H9 (cell line): ENCODE results near the gene UNC5A. TPM values are rescaled to one million over a fixed set of nuclear protein-coding genes. Genes with fewer than 3 reads are reported as not detected.

ENCODE experiments used
- DNase-seq: peaks from one replicate; pipeline ENCODE4 v3.0.0-alpha.2; 2017
- H2AFZ ChIP-seq: one replicate; pipeline ENCODE4 v1.6.1; 2013; ENCODE audit warnings: mild to moderate bottlenecking, low read length, control low read depth, moderate library complexity
- H2AK5ac ChIP-seq: 2 replicates; pipeline ENCODE4 v1.6.1; 2013; ENCODE audit warnings: low read length, control low read depth, mixed read lengths; ENCODE audit not compliant: insufficient read length
- H2BK120ac ChIP-seq: one replicate; pipeline ENCODE4 v1.6.1; 2013; ENCODE audit warnings: low read depth, mild to moderate bottlenecking, low read length, control low read depth, inconsistent platforms; ENCODE audit not compliant: poor library complexity, severe bottlenecking
- H2BK12ac ChIP-seq: 2 replicates; pipeline ENCODE4 v1.6.1; 2013; ENCODE audit warnings: low read length, control low read depth, mixed read lengths, low read depth; ENCODE audit not compliant: insufficient read length
- H2BK15ac ChIP-seq: 2 replicates; pipeline ENCODE4 v1.6.1; 2013; ENCODE audit warnings: low read depth, low read length, control low read depth
- H2BK20ac ChIP-seq: one replicate; pipeline ENCODE4 v1.6.1; 2013; ENCODE audit warnings: low read depth, mild to moderate bottlenecking, low read length, control low read depth, inconsistent platforms; ENCODE audit not compliant: poor library complexity, severe bottlenecking
- H2BK5ac ChIP-seq: 2 replicates; pipeline ENCODE4 v1.6.1; 2013; ENCODE audit warnings: low read length, control low read depth, mixed read lengths; ENCODE audit not compliant: insufficient read length
- H3K14ac ChIP-seq: 2 replicates; pipeline ENCODE4 v1.6.1; 2013; ENCODE audit warnings: low read length, control low read depth; ENCODE audit not compliant: insufficient read depth
- H3K18ac ChIP-seq: 2 replicates; pipeline ENCODE4 v1.6.1; 2013; ENCODE audit warnings: low read depth, mild to moderate bottlenecking, mixed read lengths, low read length, control low read depth; ENCODE audit not compliant: insufficient read length
- H3K23ac ChIP-seq: 2 replicates; pipeline ENCODE4 v1.6.1; 2013; ENCODE audit warnings: low read length, control low read depth, mixed read lengths, low read depth; ENCODE audit not compliant: insufficient read length
- H3K23me2 ChIP-seq: 2 replicates; pipeline ENCODE4 v1.6.1; 2013; ENCODE audit warnings: low read depth, mild to moderate bottlenecking, mixed read lengths, low read length, control low read depth; ENCODE audit not compliant: insufficient read length, poor library complexity, severe bottlenecking
- H3K27ac ChIP-seq: 2 replicates; pipeline ENCODE4 v1.5.1; 2013; ENCODE audit warnings: low read length, control low read depth, mixed read lengths, low read depth; ENCODE audit not compliant: insufficient read length
- H3K27me3 ChIP-seq: 2 replicates; pipeline ENCODE4 v1.6.1; 2013; ENCODE audit warnings: low read length, control low read depth, inconsistent platforms; ENCODE audit not compliant: insufficient read depth
- H3K4ac ChIP-seq: 2 replicates; pipeline ENCODE4 v1.6.1; 2013; ENCODE audit warnings: low read depth, mild to moderate bottlenecking, control low read depth, inconsistent platforms, low read length, moderate library complexity
- H3K4me1 ChIP-seq: 2 replicates; pipeline ENCODE4 v1.6.1; 2013; ENCODE audit warnings: low read length, control low read depth, inconsistent platforms; ENCODE audit not compliant: insufficient read depth
- H3K4me2 ChIP-seq: 2 replicates; pipeline ENCODE4 v1.6.1; 2013; ENCODE audit warnings: low read length, control low read depth, mixed read lengths; ENCODE audit not compliant: insufficient read length, insufficient read depth
- H3K56ac ChIP-seq: 2 replicates; pipeline ENCODE4 v1.6.1; 2013; ENCODE audit warnings: low read depth, mild to moderate bottlenecking, mixed read lengths, low read length, control low read depth; ENCODE audit not compliant: insufficient read length
- H3K79me1 ChIP-seq: 2 replicates; pipeline ENCODE4 v1.6.1; 2013; ENCODE audit warnings: low read depth, mild to moderate bottlenecking, moderate library complexity, low read length, control low read depth, inconsistent platforms; ENCODE audit not compliant: insufficient read depth, poor library complexity, severe bottlenecking
- H3K79me2 ChIP-seq: 2 replicates; pipeline ENCODE4 v1.6.1; 2013; ENCODE audit warnings: low read length, control low read depth, inconsistent platforms; ENCODE audit not compliant: insufficient read depth
- H3K9ac ChIP-seq: 2 replicates; pipeline ENCODE4 v1.6.1; 2013; ENCODE audit warnings: low read length, control low read depth, mixed read lengths; ENCODE audit not compliant: insufficient read length; ENCODE audit errors: extremely low read depth
- H3K9me3 ChIP-seq: one replicate; pipeline ENCODE4 v1.6.1; 2013; ENCODE audit warnings: low read depth, low read length, inconsistent platforms; ENCODE audit not compliant: control insufficient read depth
- H3T11ph ChIP-seq: one replicate; pipeline ENCODE4 v1.6.1; 2013; ENCODE audit warnings: mild to moderate bottlenecking, low read length, control low read depth, inconsistent platforms
- H4K20me1 ChIP-seq: one replicate; pipeline ENCODE4 v1.6.1; 2013; ENCODE audit not compliant: control insufficient read depth, insufficient read length, insufficient read depth
- H4K5ac ChIP-seq: 2 replicates; pipeline ENCODE4 v1.6.1; 2013; ENCODE audit warnings: low read depth, mild to moderate bottlenecking, mixed read lengths, low read length, control low read depth; ENCODE audit not compliant: insufficient read length
- H4K8ac ChIP-seq: replicated peaks from 2 replicates; pipeline ENCODE4 v1.6.1; 2013; ENCODE audit warnings: low read length, control low read depth, mixed read lengths, low read depth; ENCODE audit not compliant: insufficient read length
- H4K91ac ChIP-seq: 2 replicates; pipeline ENCODE4 v1.6.1; 2013; ENCODE audit warnings: low read depth, mild to moderate bottlenecking, moderate library complexity, mixed read lengths, low read length, control low read depth; ENCODE audit not compliant: insufficient read length
- H3K27ac Mint-ChIP-seq, 3 experiments: 2 replicates in 2 of 3; 3 replicates in 1 of 3; pipeline ENCODE4 v1.8.0; 2020 to 2021; ENCODE audit warnings: mixed read lengths in 3 of 3, mild to moderate bottlenecking in 1 of 3, moderate library complexity in 1 of 3
- H3K27me3 Mint-ChIP-seq: 2 replicates; pipeline ENCODE4 v1.8.0; 2021; ENCODE audit warnings: low read depth, mild to moderate bottlenecking, moderate library complexity, mixed read lengths
- H3K36me3 Mint-ChIP-seq, 3 experiments: 2 replicates in 2 of 3; 3 replicates in 1 of 3; pipeline ENCODE4 v1.8.0; 2020 to 2021; ENCODE audit warnings: low read depth in 3 of 3, mixed read lengths in 3 of 3; ENCODE audit not compliant: insufficient read depth in 1 of 3
- H3K4me1 Mint-ChIP-seq, 2 experiments: 2 replicates each; pipeline ENCODE4 v1.8.0; 2020; ENCODE audit warnings: mixed read lengths in 2 of 2
- H3K4me3 Mint-ChIP-seq, 2 experiments: 2 replicates in 1 of 2; 3 replicates in 1 of 2; pipeline ENCODE4 v1.8.0; 2020 to 2021; ENCODE audit warnings: mild to moderate bottlenecking in 2 of 2, mixed read lengths in 2 of 2, moderate library complexity in 1 of 2
- H3K9me3 Mint-ChIP-seq, 2 experiments: 2 replicates in 1 of 2; 3 replicates in 1 of 2; pipeline ENCODE4 v1.8.0; 2020; ENCODE audit warnings: mild to moderate bottlenecking in 2 of 2, mixed read lengths in 2 of 2, moderate library complexity in 1 of 2
- WGBS: extraction: QIAGEN DNeasy Blood & Tissue Kit; methylation state at CpG from one replicate; pipeline ENCODE4 v1.1.7; 2013; ENCODE audit warnings: missing lambda C conversion rate, low lambda C conversion rate, mixed read lengths; ENCODE audit not compliant: insufficient read length; ENCODE audit errors: extremely low coverage; 5-methylcytosine and 5-hydroxymethylcytosine counted together
- total RNA-seq: library from RNA; stranded (reverse); gene quantifications from 2 replicates; pipeline ENCODE4 v1.2.1, GENCODE V29; 2021
- TF ChIP-seq, protein P1 (sequence below): fragments of 200-600 bp; sonication (generic); conservative IDR thresholded peaks from 3 replicates; pipeline ENCODE4 v1.8.0; 2021; ENCODE audit warnings: antibody characterized with exemption, mild to moderate bottlenecking

The UNC5A gene
- total RNA-seq, 1 experiment from 2014 or later = 4.4 TPM

DNA sequence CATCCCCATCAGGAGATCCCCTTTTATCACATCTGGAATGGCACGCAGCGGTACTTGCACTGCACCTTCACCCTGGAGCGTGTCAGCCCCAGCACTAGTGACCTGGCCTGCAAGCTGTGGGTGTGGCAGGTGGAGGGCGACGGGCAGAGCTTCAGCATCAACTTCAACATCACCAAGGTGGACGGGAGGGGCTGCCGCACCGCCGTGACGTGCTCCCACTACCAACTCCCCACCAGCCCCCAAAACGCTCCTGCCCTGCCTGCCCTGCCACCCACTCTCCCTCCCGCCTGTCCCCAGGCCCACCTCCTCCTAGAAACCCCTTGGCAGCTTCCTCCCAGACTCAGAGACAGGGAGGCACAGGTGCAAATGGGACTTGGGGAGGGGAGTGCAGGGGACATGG, 68.1 kb downstream of the UNC5A start:
- no peaks in the 10 kb centered on the region for H3K9me3 Mint-ChIP-seq
- no peak overlapping the region for H3K4ac ChIP-seq
- no peak overlapping the region for H3K4me3 Mint-ChIP-seq
- H3K4me2 ChIP-seq = no peak overlapping the region
- no peak overlapping the region for H3T11ph ChIP-seq
- H2BK120ac ChIP-seq = no peak overlapping the region
- H3K23ac ChIP-seq = no peak overlapping the region
- no CpG with 5 or more reads among the region's 12 CpGs for WGBS
- peaks cover 3% of the 10 kb centered on the region for H3K27me3 Mint-ChIP-seq
- H2AK5ac ChIP-seq = no peak overlapping the region
- no peak overlapping the region for H3K27ac ChIP-seq
- no peak overlapping the region for H3K18ac ChIP-seq
- H3K4me1 Mint-ChIP-seq = peaks cover 2 to 14% of the 10 kb centered on the region in 2 experiments; a peak in 3 of 4 replicates
- no peak overlapping the region for H4K91ac ChIP-seq
- H3K56ac ChIP-seq = no peak overlapping the region
- no peak overlapping the region for H4K8ac ChIP-seq
- no peaks in the 10 kb centered on the region for H3K23me2 ChIP-seq
- H3K79me1 ChIP-seq = no peaks in the 10 kb centered on the region
- no peaks in the 10 kb centered on the region for H4K20me1 ChIP-seq
- no peak overlapping the region for H3K9ac ChIP-seq
- no peaks in the 10 kb centered on the region for H3K79me2 ChIP-seq
- H3K36me3 Mint-ChIP-seq = no peaks in the 10 kb centered on the region; a peak in 1 of 7 replicates
- H3K27me3 ChIP-seq = no peaks in the 10 kb centered on the region
- no peaks in the 10 kb centered on the region for H3K4me1 ChIP-seq
- H3K9me3 ChIP-seq = no peaks in the 10 kb centered on the region
- no peak overlapping the region for H2BK15ac ChIP-seq
- no peak overlapping the region for H2BK12ac ChIP-seq
- H2BK20ac ChIP-seq = no peak overlapping the region
- peak overlapping the region in 2 of 3 experiments; percentile 84 to 91; a peak in 2 of 7 replicates for H3K27ac Mint-ChIP-seq
- TF ChIP-seq, protein P1, sequence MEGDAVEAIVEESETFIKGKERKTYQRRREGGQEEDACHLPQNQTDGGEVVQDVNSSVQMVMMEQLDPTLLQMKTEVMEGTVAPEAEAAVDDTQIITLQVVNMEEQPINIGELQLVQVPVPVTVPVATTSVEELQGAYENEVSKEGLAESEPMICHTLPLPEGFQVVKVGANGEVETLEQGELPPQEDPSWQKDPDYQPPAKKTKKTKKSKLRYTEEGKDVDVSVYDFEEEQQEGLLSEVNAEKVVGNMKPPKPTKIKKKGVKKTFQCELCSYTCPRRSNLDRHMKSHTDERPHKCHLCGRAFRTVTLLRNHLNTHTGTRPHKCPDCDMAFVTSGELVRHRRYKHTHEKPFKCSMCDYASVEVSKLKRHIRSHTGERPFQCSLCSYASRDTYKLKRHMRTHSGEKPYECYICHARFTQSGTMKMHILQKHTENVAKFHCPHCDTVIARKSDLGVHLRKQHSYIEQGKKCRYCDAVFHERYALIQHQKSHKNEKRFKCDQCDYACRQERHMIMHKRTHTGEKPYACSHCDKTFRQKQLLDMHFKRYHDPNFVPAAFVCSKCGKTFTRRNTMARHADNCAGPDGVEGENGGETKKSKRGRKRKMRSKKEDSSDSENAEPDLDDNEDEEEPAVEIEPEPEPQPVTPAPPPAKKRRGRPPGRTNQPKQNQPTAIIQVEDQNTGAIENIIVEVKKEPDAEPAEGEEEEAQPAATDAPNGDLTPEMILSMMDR = no peak
- H4K5ac ChIP-seq = no peak overlapping the region
- no peak for DNase-seq
- H2BK5ac ChIP-seq = no peak overlapping the region
- H3K14ac ChIP-seq = no peak overlapping the region
- no peak overlapping the region for H2AFZ ChIP-seq
